GM21723 (cell line): ENCODE results near the gene SMO.
A peak's percentile ranks its signal among the peaks of the same experiment; 100 is the strongest.
"Not testable (repeated sequence)": the region's sequence is repeated elsewhere in the genome, so short reads cannot be mapped to it uniquely, and the experiment has no call there.

Experiments used
- ATAC-seq: cut with Tn5 transposase; IDR thresholded peaks from one replicate; pipeline ENCODE4 v1.9.1; 2021; ENCODE audit warnings: mild to moderate bottlenecking, moderate library complexity; ENCODE audit not compliant: unreplicated experiment

The SMO gene

GRCh38 chr7:129169171-129169671 lies 19.2 kb upstream of the SMO start:
- ATAC-seq: peak; percentile 43

GRCh38 chr7:129169686-129170440 lies 18.6 kb upstream of the SMO start:
- ATAC-seq: peak; percentile 77

GRCh38 chr7:129170441-129171021 lies 17.9 kb upstream of the SMO start:
- ATAC-seq: no peak

GRCh38 chr7:129173861-129174260 lies 14.6 kb upstream of the SMO start:
- ATAC-seq: not testable (repeated sequence)

GRCh38 chr7:129176916-129177710 lies 11.3 kb upstream of the SMO start:
- no peak for ATAC-seq

- no peak for ATAC-seq
Observed at GRCh38 chr7:129184981-129185670, 3.3 kb upstream of the SMO start.

GRCh38 chr7:129186749-129187260 lies 1.6 kb upstream of the SMO start:
- ATAC-seq: no peak

- ATAC-seq: no peak
Observed at GRCh38 chr7:129187681-129188371, 607 bp upstream of the SMO start.

GRCh38 chr7:129188892-129189660 lies 643 bp downstream of the SMO start:
- ATAC-seq: no peak

GRCh38 chr7:129189661-129190310 lies 1.4 kb downstream of the SMO start:
- ATAC-seq: no peak

GRCh38 chr7:129191272-129191671 lies 2.8 kb downstream of the SMO start:
- ATAC-seq: no peak

- no peak for ATAC-seq
Observed at GRCh38 chr7:129193892-129194291, 5.5 kb downstream of the SMO start.

GRCh38 chr7:129197771-129198170 lies 9.3 kb downstream of the SMO start:
- ATAC-seq: no peak

GRCh38 chr7:129199406-129199805 lies 11.0 kb downstream of the SMO start:
- ATAC-seq: no peak

GRCh38 chr7:129202058-129202777 lies 13.8 kb downstream of the SMO start:
- ATAC-seq: no peak

- no peak for ATAC-seq
Observed at GRCh38 chr7:129203050-129203741, 14.8 kb downstream of the SMO start.

GRCh38 chr7:129205126-129205818 lies 16.8 kb downstream of the SMO start:
- no peak for ATAC-seq
